A549 treated with ZK216348 at 1 μM for 4 hours (cell line): Measurements from ENCODE around the gene PRPF40B. TPM values are rescaled to one million over a fixed set of nuclear protein-coding genes. Genes with fewer than 3 reads are reported as not detected.

Experiments
- total RNA-seq: library from RNA; stranded (reverse); fragments of 200-300 nt; extraction: Qiagen RNA extraction; gene quantifications from 5 replicates; pipeline ENCODE4 v1.2.3, GENCODE V29; 2022; ENCODE audit warnings: low read depth

The PRPF40B gene
- total RNA-seq = 5.6 to 8.7 TPM (median 7.7 TPM) in 5 replicates

GRCh38 chr12:49623142-49623904 lies at the start of gene PRPF40B:
TSS of gene PRPF40B (plus strand) at chr12:49623561. CDS start at chr12:49623591, 30 bp downstream.

GRCh38 chr12:49605539-49605938 lies 17.8 kb upstream of the PRPF40B start, which contains the start of gene FAM186B:
TSS of gene FAM186B (minus strand) at chr12:49605639. CDS start at chr12:49605477, 162 bp downstream.

Other genes starting within 250 kb of the PRPF40B start
- gene KCNH3, start 84.5 kb upstream of the PRPF40B start, total RNA-seq = 1.5 to 2.8 TPM (median 2.6 TPM) in 5 replicates
- gene MCRS1, start 55.4 kb upstream of the PRPF40B start, total RNA-seq = 48.6 to 69.1 TPM (median 67.9 TPM) in 5 replicates
- 0.11 to 0.23 TPM (median 0.14 TPM) in 3 of 5 replicates, not detected in the others for gene FAM186B, start 17.9 kb upstream of the PRPF40B start, total RNA-seq
- gene FMNL3, start 83.8 kb downstream of the PRPF40B start, total RNA-seq = 1.2 to 2.3 TPM (median 1.9 TPM) in 5 replicates
- gene TMBIM6, start 118.0 kb downstream of the PRPF40B start, total RNA-seq = 393 to 517 TPM (median 478 TPM) in 5 replicates
- 5.3 to 10.3 TPM (median 8.3 TPM) in 5 replicates for gene NCKAP5L, start 204.9 kb downstream of the PRPF40B start, total RNA-seq
- gene BCDIN3D, start 219.5 kb downstream of the PRPF40B start, total RNA-seq = 4.4 to 4.7 TPM (median 4.5 TPM) in 5 replicates